Fibroblast of lung (primary cell): Measurements from ENCODE around the gene GAD1. TPM values are rescaled to one million over a fixed set of nuclear protein-coding genes. Genes with fewer than 3 reads are reported as not detected.

Experiments used
- DNase-seq, 2 donors: peaks; one replicate each; pipeline versions ENCODE4 v3.0.0 to v3.0.0-alpha.2; 2010; ENCODE audit warnings: low read depth in 2 of 2
- H2AFZ ChIP-seq: 2 replicates; pipeline ENCODE4 v1.5.1; 2012; ENCODE audit warnings: low read length, control low read depth, inconsistent platforms
- H3K27ac ChIP-seq: 2 replicates; pipeline ENCODE4 v1.5.1; 2011; ENCODE audit warnings: low read length, control low read depth; ENCODE audit not compliant: insufficient read depth
- H3K27me3 ChIP-seq: 2 replicates; pipeline ENCODE4 v1.5.1; 2011; ENCODE audit warnings: mild to moderate bottlenecking, low read length; ENCODE audit not compliant: control insufficient read depth, insufficient read depth
- H3K36me3 ChIP-seq: 2 replicates; pipeline ENCODE4 v1.5.1; 2011; ENCODE audit warnings: low read length; ENCODE audit not compliant: control insufficient read depth, insufficient read depth
- H3K4me1 ChIP-seq: 2 replicates; pipeline ENCODE4 v1.5.1; 2011; ENCODE audit warnings: low read length; ENCODE audit not compliant: control insufficient read depth, insufficient read depth; ENCODE audit errors: extremely low read depth
- H3K4me2 ChIP-seq: 2 replicates; pipeline ENCODE4 v1.5.1; 2011; ENCODE audit warnings: low read length, control low read depth; ENCODE audit not compliant: insufficient read depth; ENCODE audit errors: extremely low read depth
- H3K4me3 ChIP-seq, 4 experiments: fragments of 200-600 bp in 1 of 4; sonication (generic) in 1 of 4; replicated peaks in 1 of 4; 2 replicates each; pipeline ENCODE4 v1.5.1; 2011 to 2016; ENCODE audit warnings: low read length in 4 of 4, low read depth in 3 of 4, mild to moderate bottlenecking in 3 of 4, control low read depth in 2 of 4, inconsistent platforms in 1 of 4, mixed read lengths in 1 of 4; ENCODE audit not compliant: insufficient read depth in 1 of 4; ENCODE audit errors: control extremely low read depth in 1 of 4
- H3K79me2 ChIP-seq: 2 replicates; pipeline ENCODE4 v1.5.1; 2012; ENCODE audit warnings: mild to moderate bottlenecking, low read length, inconsistent platforms; ENCODE audit not compliant: control insufficient read depth, insufficient read depth
- H3K9ac ChIP-seq: 2 replicates; pipeline ENCODE4 v1.5.1; 2011; ENCODE audit warnings: mild to moderate bottlenecking, low read length, control low read depth; ENCODE audit not compliant: insufficient read depth
- H3K9me3 ChIP-seq: 2 replicates; pipeline ENCODE4 v1.5.1; 2012; ENCODE audit warnings: low read depth, low read length; ENCODE audit not compliant: control insufficient read depth, insufficient read depth
- H4K20me1 ChIP-seq: 2 replicates; pipeline ENCODE4 v1.5.1; 2011; ENCODE audit warnings: low read length; ENCODE audit not compliant: control insufficient read depth, insufficient read depth; ENCODE audit errors: extremely low read depth
- EZH2 ChIP-seq: IDR thresholded peaks from 2 replicates; pipeline ENCODE4 v1.5.1; 2012; ENCODE audit warnings: low read length, control low read depth, mild to moderate bottlenecking; ENCODE audit errors: missing control alignments
- polyA plus RNA-seq, 2 donors: library from polyadenylated mRNA; depleted of rRNA in 1 of 2; stranded (reverse) in 1 of 2; unstranded in 1 of 2; fragments of >200 nt; gene quantifications; 2 replicates each; pipeline ENCODE4 v1.2.1, GENCODE V29; 2011 to 2012; ENCODE audit warnings: missing spikeins in 1 of 2
- total RNA-seq: library from RNA; depleted of rRNA; stranded (reverse); fragments of >200 nt; gene quantifications from 2 replicates; pipeline ENCODE4 v1.2.1, GENCODE V29; 2014
- TF ChIP-seq, protein P1 (sequence below), 2 donors: IDR thresholded peaks in 1 of 2; conservative IDR thresholded peaks in 1 of 2; 1 replicate in 1 of 2; 2 replicates in 1 of 2; pipeline ENCODE4 v1.5.1; 2011 to 2012; ENCODE audit warnings: low read length in 2 of 2, control low read depth in 1 of 2, inconsistent platforms in 1 of 2, low read depth in 1 of 2, mild to moderate bottlenecking in 1 of 2

GAD1 gene
- total and polyA plus RNA-seq, 2 donors (not counting 1 experiment from before 2014, with no cell fraction given): 0.12 to 0.33 TPM

DNA sequence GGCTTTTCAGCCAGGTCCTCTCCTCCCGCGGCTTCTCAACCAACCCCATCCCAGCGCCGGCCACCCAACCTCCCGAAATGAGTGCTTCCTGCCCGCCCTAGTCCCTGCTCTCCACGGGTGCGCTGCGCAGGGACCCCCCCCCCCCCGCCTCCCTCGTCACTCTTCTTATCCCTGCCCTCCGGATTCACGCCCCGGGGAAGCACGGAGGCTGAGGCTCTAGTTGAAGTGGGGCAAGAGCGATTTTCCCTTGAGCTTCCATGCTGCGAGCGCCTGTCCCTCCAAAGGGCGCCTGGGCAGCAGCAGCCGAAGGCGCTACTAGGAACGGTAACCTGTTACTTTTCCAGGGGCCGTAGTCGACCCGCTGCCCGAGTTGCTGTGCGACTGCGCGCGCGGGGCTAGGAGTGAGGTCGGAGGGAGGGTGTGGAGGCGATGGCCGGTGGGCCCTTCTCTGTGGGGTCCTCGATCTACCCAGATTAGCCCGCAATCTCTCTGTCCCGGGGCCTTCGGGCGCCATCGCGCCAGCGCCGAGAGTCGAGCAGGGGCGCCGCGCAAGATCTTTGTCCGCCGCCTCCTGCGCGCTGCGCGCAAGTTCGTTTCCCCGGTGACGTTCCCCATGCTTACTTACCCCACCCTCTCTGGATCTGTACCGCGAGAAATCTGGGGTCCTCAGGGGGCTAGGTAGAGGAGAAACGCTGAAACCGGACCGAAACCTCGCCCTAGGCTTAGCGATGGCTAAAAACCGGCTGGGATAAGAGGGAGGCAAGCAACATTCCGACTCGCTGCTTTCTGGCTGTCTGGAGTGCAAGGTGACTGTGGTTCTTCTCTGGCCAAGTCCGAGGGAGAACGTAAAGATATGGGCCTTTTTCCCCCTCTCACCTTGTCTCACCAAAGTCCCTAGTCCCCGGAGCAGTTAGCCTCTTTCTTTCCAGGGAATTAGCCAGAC is 677 bp downstream of the GAD1 start:
- Histone ChIP-seq H3K4me2 (peak overlapping the region; percentile 90), H3K27ac (no peak overlapping the region), H4K20me1 (no peaks in the 10 kb centered on the region), H2AFZ (peak overlapping the region; percentile 20), H3K9ac (no peak overlapping the region), H3K9me3 (no peaks in the 10 kb centered on the region), H3K79me2 (no peaks in the 10 kb centered on the region), H3K36me3 (no peaks in the 10 kb centered on the region), H3K27me3 (peaks cover 76% of the 10 kb centered on the region), H3K4me1 (peaks cover 3% of the 10 kb centered on the region), H3K4me3 (peak overlapping the region; percentile 19 to 48 (median 36))
- TF ChIP-seq, protein P1, sequence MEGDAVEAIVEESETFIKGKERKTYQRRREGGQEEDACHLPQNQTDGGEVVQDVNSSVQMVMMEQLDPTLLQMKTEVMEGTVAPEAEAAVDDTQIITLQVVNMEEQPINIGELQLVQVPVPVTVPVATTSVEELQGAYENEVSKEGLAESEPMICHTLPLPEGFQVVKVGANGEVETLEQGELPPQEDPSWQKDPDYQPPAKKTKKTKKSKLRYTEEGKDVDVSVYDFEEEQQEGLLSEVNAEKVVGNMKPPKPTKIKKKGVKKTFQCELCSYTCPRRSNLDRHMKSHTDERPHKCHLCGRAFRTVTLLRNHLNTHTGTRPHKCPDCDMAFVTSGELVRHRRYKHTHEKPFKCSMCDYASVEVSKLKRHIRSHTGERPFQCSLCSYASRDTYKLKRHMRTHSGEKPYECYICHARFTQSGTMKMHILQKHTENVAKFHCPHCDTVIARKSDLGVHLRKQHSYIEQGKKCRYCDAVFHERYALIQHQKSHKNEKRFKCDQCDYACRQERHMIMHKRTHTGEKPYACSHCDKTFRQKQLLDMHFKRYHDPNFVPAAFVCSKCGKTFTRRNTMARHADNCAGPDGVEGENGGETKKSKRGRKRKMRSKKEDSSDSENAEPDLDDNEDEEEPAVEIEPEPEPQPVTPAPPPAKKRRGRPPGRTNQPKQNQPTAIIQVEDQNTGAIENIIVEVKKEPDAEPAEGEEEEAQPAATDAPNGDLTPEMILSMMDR (conservative IDR thresholded peaks at IDR 0.05 in 1 of 2, IDR thresholded peaks at IDR 0.05 in 1 of 2; ENCODE audit: low read depth in 1 of 2, low read length in 2 of 2): no peak
- peak; percentile 96 for TF ChIP-seq EZH2
- DNase-seq: peak; percentile 27 to 39

DNA sequence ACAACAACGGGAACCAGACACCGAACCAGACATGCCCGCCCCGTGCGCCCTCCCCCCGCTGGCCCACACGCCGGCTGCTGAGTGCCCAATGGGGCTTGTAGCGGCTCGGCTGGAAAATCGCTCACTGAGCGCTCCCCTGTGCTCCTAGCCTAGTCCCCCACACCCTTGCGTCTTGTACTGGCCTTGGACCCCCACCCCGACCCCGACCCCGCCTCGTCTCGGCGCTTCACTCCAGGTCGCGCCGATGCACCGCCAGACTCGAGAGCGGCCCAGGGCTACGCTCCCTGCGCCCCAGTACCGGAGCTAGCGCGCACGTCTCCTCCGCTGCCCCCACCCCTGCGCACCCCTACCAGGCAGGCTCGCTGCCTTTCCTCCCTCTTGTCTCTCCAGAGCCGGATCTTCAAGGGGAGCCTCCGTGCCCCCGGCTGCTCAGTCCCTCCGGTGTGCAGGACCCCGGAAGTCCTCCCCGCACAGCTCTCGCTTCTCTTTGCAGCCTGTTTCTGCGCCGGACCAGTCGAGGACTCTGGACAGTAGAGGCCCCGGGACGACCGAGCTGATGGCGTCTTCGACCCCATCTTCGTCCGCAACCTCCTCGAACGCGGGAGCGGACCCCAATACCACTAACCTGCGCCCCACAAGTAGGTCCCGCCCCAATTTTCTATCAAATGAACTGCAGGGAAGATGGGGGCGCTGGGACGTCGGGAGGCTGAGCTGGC is 1.5 kb downstream of the GAD1 start:
- no peaks in the 10 kb centered on the region for H3K79me2 ChIP-seq
- H2AFZ ChIP-seq: no peak overlapping the region
- H3K4me2 ChIP-seq: peak overlapping the region; percentile 90
- peak overlapping the region in 1 of 4 experiments; percentile 48 for H3K4me3 ChIP-seq
- no peaks in the 10 kb centered on the region for H3K36me3 ChIP-seq
- no peak for DNase-seq
- TF ChIP-seq EZH2: no peak
- TF ChIP-seq, protein P1 (conservative IDR thresholded peaks at IDR 0.05 in 1 of 2, IDR thresholded peaks at IDR 0.05 in 1 of 2; ENCODE audit: low read depth in 1 of 2, low read length in 2 of 2): no peak
- H3K27ac ChIP-seq: no peak overlapping the region
- H3K9me3 ChIP-seq: no peaks in the 10 kb centered on the region
- H4K20me1 ChIP-seq: no peaks in the 10 kb centered on the region
- no peak overlapping the region for H3K9ac ChIP-seq
- H3K4me1 ChIP-seq: peaks cover 3% of the 10 kb centered on the region
- peaks cover 79% of the 10 kb centered on the region for H3K27me3 ChIP-seq

DNA sequence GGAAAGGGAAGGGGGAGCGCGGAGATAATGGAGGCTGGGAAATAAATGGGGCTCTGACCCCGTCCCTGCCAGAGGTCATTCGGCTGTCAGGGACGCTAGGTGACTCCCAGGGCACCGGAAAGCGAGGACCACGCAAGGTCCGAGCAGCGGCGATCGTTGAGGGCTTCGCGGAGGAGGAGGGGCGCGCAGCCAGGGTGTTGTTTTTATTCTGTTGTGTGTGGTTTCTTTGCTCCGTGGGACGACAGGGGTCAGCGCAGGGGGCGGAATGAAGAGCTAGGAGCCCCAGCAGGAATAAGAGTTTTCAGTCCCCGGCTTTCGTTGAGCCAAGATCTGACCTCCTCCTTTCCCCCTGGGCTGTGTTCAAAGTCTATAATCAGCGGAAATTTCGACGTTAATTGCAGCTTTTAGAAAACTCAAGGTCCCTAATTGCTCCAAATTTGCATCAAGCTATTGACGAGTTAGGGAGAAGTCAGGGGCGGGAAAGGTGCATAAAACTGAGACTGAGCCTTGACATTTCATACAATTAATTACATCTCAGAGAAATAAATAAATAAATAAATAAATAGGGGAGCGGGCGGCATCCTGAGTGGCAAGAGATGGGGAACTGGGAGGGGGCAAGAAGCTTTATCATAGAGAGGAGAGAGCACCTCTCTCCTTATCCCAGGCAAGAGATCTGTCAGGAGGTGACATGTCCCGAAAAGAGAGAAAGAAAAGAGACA is 2.2 kb downstream of the GAD1 start:
- H3K9ac ChIP-seq: no peak overlapping the region
- no peaks in the 10 kb centered on the region for H3K36me3 ChIP-seq
- no peak overlapping the region for H3K4me3 ChIP-seq
- DNase-seq: no peak
- no peak overlapping the region for H3K27ac ChIP-seq
- H3K9me3 ChIP-seq: no peaks in the 10 kb centered on the region
- no peak overlapping the region for H2AFZ ChIP-seq
- TF ChIP-seq, protein P1 (conservative IDR thresholded peaks at IDR 0.05 in 1 of 2, IDR thresholded peaks at IDR 0.05 in 1 of 2; ENCODE audit: low read depth in 1 of 2, low read length in 2 of 2): no peak
- TF ChIP-seq EZH2: peak; percentile 90
- peaks cover 76% of the 10 kb centered on the region for H3K27me3 ChIP-seq
- peak overlapping the region; percentile 32 for H3K4me2 ChIP-seq
- H3K4me1 ChIP-seq: peaks cover 3% of the 10 kb centered on the region
- H4K20me1 ChIP-seq: no peaks in the 10 kb centered on the region
- no peaks in the 10 kb centered on the region for H3K79me2 ChIP-seq
